HepG2 (cell line): ENCODE measurements around the gene UBE2O. TPM values are rescaled to one million over a fixed set of nuclear protein-coding genes. Genes with fewer than 3 reads are reported as not detected.

ENCODE experiments used
- ARID3A ChIP-seq: IDR thresholded peaks from 2 replicates; pipeline ENCODE4 v1.6.1; 2012; ENCODE audit warnings: low read depth, low read length, improper control_type of control experiment
- BRD4 ChIP-seq: sonication (generic); formaldehyde crosslinking; IDR thresholded peaks from 2 replicates; pipeline ENCODE4 v1.4.0; 2020; ENCODE audit warnings: missing genetic modification reagents
- DRAP1 ChIP-seq: IDR thresholded peaks from 2 replicates; pipeline ENCODE4 v1.6.1; 2016; ENCODE audit warnings: missing genetic modification reagents, missing compliant biosample characterization
- ELF3 ChIP-seq: IDR thresholded peaks from 2 replicates; pipeline ENCODE4 v1.6.1; 2016; ENCODE audit warnings: missing genetic modification reagents, missing compliant biosample characterization
- FOXK1 ChIP-seq: sonication (generic); formaldehyde crosslinking; IDR thresholded peaks from 2 replicates; pipeline ENCODE4 v1.4.0; 2020; ENCODE audit warnings: low read depth, missing genetic modification reagents, borderline replicate concordance
- HNRNPUL1 ChIP-seq: fragments of 200-400 bp; formaldehyde crosslinking; IDR thresholded peaks from 2 replicates; pipeline ENCODE4 v1.6.1; 2017; ENCODE audit warnings: low read depth, mild to moderate bottlenecking, low read length, moderate library complexity
- JDP2 ChIP-seq: sonication (generic); formaldehyde crosslinking; IDR thresholded peaks from 2 replicates; pipeline ENCODE4 v1.8.1; 2022; ENCODE audit warnings: missing genetic modification reagents, borderline replicate concordance
- MAZ ChIP-seq, 2 experiments: sonication (generic) in 1 of 2; formaldehyde crosslinking in 1 of 2; IDR thresholded peaks; 2 replicates each; pipeline versions ENCODE4 v1.5.0 to v1.6.1; 2012 to 2020; ENCODE audit warnings: low read depth in 2 of 2, mild to moderate bottlenecking in 2 of 2, borderline replicate concordance in 1 of 2, improper control_type of control experiment in 1 of 2, low read length in 1 of 2, missing genetic modification reagents in 1 of 2, moderate library complexity in 1 of 2
- SAFB2 ChIP-seq: sonication (generic); formaldehyde crosslinking; IDR thresholded peaks from 2 replicates; pipeline ENCODE4 v1.5.1; 2020; ENCODE audit warnings: missing genetic modification reagents, low read depth, mild to moderate bottlenecking, borderline replicate concordance
- SIN3A ChIP-seq: IDR thresholded peaks from 2 replicates; pipeline ENCODE4 v1.6.1; 2011; ENCODE audit warnings: low read depth, mild to moderate bottlenecking, control low read depth, low read length, borderline replicate concordance
- SIX4 ChIP-seq: sonication (generic); formaldehyde crosslinking; IDR thresholded peaks from 2 replicates; pipeline ENCODE4 v1.4.0; 2020; ENCODE audit warnings: missing genetic modification reagents
- SMAD3 ChIP-seq: sonication (generic); formaldehyde crosslinking; IDR thresholded peaks from 2 replicates; pipeline ENCODE4 v1.4.0; 2020; ENCODE audit warnings: missing genetic modification reagents
- ZFP90 ChIP-seq: sonication (generic); formaldehyde crosslinking; IDR thresholded peaks from 2 replicates; pipeline ENCODE4 v1.8.0; 2022; ENCODE audit warnings: missing genetic modification reagents, mild to moderate bottlenecking, inconsistent platforms, borderline replicate concordance
- ZNF143 ChIP-seq: sonication (generic); formaldehyde crosslinking; IDR thresholded peaks from 2 replicates; pipeline ENCODE4 v1.4.0; 2020; ENCODE audit warnings: missing genetic modification reagents
- ZNF232 ChIP-seq: sonication (generic); formaldehyde crosslinking; IDR thresholded peaks from 2 replicates; pipeline ENCODE4 v1.4.0; 2020; ENCODE audit warnings: missing genetic modification reagents, borderline replicate concordance
- ZNF441 ChIP-seq: sonication (generic); formaldehyde crosslinking; IDR thresholded peaks from 2 replicates; pipeline ENCODE4 v1.7.0; 2021; ENCODE audit warnings: missing genetic modification reagents, borderline replicate concordance
- ZNF589 ChIP-seq: sonication (generic); formaldehyde crosslinking; conservative IDR thresholded peaks from 2 replicates; pipeline ENCODE4 v1.8.0; 2022; ENCODE audit warnings: mild to moderate bottlenecking, moderate library complexity, missing genetic modification reagents
- ZNF839 ChIP-seq: sonication (generic); formaldehyde crosslinking; IDR thresholded peaks from 2 replicates; pipeline ENCODE4 v1.4.0; 2020; ENCODE audit warnings: missing genetic modification reagents, mild to moderate bottlenecking, borderline replicate concordance
- ZSCAN20 ChIP-seq: sonication (generic); formaldehyde crosslinking; IDR thresholded peaks from 2 replicates; pipeline ENCODE4 v1.4.0; 2020; ENCODE audit warnings: missing genetic modification reagents, mild to moderate bottlenecking, borderline replicate concordance
- polyA plus RNA-seq, 8 experiments: library from polyadenylated mRNA; depleted of rRNA in 3 of 8; stranded (reverse) in 7 of 8; unstranded in 1 of 8; fragments of >200 nt; fragmentation: Illumina TruSeq in 4 of 8; extraction: Trizol in 4 of 8; gene quantifications; 2 replicates each; pipeline versions ENCODE4 v1.2.1 to v1.2.3, GENCODE V29; 2011 to 2016; ENCODE audit warnings: low read depth in 4 of 8, missing spikeins in 1 of 8, mixed read lengths in 1 of 8; ENCODE audit not compliant: insufficient read depth in 1 of 8
- total RNA-seq, 5 experiments: library from RNA; depleted of rRNA; stranded (reverse); fragments of >200 nt; fragmentation: Illumina TruSeq; extraction: Trizol; gene quantifications; 2 replicates each; pipeline ENCODE4 v1.2.3, GENCODE V29; 2016; ENCODE audit warnings: low read depth in 1 of 5
- TF ChIP-seq, protein P1 (sequence below): sonication (generic); formaldehyde crosslinking; IDR thresholded peaks from 2 replicates; pipeline ENCODE4 v1.5.0; 2020; ENCODE audit warnings: mild to moderate bottlenecking, missing genetic modification reagents, borderline replicate concordance

Gene UBE2O
- total and polyA plus RNA-seq, 2 of the 13 experiments (the other 11 are each of a cell fraction or from before 2014, with no cell fraction given): 21.5 to 23.5 TPM

DNA sequence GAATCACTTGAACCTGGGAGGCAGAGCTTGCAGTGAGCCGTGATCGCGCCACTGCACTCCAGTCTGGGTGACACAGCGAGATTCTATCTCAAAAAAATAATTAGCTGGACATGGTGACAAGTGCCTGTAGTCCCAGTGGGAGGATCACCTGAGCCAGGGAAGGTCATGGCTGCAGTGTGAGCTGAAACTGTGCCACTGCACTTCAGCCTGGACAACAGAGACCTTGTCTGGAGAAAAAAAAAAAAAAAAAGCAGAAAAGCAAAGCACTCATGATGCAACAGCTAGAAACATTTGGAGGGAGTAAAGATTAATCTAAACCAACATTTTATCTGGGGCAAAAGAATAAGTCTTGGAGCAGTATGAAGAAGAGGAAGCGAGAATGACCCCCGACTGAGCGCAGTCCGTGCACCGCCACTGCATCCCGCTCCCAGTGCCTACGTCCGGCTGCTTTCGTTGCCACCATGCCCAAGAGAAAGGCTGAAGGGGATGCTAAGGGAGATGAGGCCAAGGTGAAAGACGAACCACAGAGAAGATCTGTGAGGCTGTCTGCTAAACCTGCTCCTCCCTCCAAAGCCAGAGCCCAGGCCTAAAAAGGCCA, 107.5 kb downstream of the UBE2O start (continued):
- TF ChIP-seq, protein P1, sequence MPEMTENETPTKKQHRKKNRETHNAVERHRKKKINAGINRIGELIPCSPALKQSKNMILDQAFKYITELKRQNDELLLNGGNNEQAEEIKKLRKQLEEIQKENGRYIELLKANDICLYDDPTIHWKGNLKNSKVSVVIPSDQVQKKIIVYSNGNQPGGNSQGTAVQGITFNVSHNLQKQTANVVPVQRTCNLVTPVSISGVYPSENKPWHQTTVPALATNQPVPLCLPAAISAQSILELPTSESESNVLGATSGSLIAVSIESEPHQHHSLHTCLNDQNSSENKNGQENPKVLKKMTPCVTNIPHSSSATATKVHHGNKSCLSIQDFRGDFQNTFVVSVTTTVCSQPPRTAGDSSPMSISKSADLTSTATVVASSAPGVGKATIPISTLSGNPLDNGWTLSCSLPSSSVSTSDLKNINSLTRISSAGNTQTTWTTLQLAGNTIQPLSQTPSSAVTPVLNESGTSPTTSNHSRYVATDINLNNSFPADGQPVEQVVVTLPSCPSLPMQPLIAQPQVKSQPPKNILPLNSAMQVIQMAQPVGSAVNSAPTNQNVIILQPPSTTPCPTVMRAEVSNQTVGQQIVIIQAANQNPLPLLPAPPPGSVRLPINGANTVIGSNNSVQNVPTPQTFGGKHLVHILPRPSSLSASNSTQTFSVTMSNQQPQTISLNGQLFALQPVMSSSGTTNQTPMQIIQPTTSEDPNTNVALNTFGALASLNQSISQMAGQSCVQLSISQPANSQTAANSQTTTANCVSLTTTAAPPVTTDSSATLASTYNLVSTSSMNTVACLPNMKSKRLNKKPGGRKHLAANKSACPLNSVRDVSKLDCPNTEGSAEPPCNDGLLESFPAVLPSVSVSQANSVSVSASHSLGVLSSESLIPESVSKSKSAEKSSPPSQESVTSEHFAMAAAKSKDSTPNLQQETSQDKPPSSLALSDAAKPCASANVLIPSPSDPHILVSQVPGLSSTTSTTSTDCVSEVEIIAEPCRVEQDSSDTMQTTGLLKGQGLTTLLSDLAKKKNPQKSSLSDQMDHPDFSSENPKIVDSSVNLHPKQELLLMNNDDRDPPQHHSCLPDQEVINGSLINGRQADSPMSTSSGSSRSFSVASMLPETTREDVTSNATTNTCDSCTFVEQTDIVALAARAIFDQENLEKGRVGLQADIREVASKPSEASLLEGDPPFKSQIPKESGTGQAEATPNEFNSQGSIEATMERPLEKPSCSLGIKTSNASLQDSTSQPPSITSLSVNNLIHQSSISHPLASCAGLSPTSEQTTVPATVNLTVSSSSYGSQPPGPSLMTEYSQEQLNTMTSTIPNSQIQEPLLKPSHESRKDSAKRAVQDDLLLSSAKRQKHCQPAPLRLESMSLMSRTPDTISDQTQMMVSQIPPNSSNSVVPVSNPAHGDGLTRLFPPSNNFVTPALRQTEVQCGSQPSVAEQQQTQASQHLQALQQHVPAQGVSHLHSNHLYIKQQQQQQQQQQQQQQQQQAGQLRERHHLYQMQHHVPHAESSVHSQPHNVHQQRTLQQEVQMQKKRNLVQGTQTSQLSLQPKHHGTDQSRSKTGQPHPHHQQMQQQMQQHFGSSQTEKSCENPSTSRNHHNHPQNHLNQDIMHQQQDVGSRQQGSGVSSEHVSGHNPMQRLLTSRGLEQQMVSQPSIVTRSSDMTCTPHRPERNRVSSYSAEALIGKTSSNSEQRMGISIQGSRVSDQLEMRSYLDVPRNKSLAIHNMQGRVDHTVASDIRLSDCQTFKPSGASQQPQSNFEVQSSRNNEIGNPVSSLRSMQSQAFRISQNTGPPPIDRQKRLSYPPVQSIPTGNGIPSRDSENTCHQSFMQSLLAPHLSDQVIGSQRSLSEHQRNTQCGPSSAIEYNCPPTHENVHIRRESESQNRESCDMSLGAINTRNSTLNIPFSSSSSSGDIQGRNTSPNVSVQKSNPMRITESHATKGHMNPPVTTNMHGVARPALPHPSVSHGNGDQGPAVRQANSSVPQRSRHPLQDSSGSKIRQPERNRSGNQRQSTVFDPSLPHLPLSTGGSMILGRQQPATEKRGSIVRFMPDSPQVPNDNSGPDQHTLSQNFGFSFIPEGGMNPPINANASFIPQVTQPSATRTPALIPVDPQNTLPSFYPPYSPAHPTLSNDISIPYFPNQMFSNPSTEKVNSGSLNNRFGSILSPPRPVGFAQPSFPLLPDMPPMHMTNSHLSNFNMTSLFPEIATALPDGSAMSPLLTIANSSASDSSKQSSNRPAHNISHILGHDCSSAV (CRISPR knock-in tag): no peak
- TF ChIP-seq ELF3 (CRISPR knock-in tag) (no peak), ZNF441 (CRISPR knock-in tag) (no peak), ZNF839 (CRISPR knock-in tag) (no peak), JDP2 (no peak), SIN3A (no peak), ARID3A (peak; percentile 46; the same call in 1 of the 2 replicates), SAFB2 (no peak), HNRNPUL1 (no peak), SIX4 (CRISPR knock-in tag) (no peak), MAZ (IDR thresholded peaks at IDR 0.05; ENCODE audit: borderline replicate concordance, low read depth, low read length) (no peak), MAZ (CRISPR knock-in tag; IDR thresholded peaks at IDR 0.05; ENCODE audit: low read depth) (no peak), SMAD3 (CRISPR knock-in tag) (0 out of 2 replicates have a peak, but pooled peaks have one; percentile 80), ZNF589 (no peak), ZNF143 (CRISPR knock-in tag) (no peak), DRAP1 (CRISPR knock-in tag) (no peak), FOXK1 (peak; percentile 45; the same call in 1 of the 2 replicates), ZSCAN20 (CRISPR knock-in tag) (no peak), ZNF232 (CRISPR knock-in tag) (no peak), BRD4 (CRISPR knock-in tag) (no peak), ZFP90 (CRISPR knock-in tag) (peak; percentile 46; the same call in 1 of the 2 replicates)
